ENCODE results near the gene CAPS.

The CAPS gene

GRCh38 chr19:5947435-5947834 is 33.4 kb downstream of the CAPS start:
- Histone ChIP-seq H3K9me3 (ENCODE audit: control insufficient read depth, low read length) (no peaks in the 10 kb centered on the region), H3K23ac (ENCODE audit: low read length in 2 of 2) (no peak overlapping the region), H4K8ac (ENCODE audit: low read length) (no peak overlapping the region), H2BK5ac (ENCODE audit: low read depth, low read length, poor library complexity, severe bottlenecking) (no peak overlapping the region), H3K36me3 (ENCODE audit: control insufficient read depth in 1 of 2, insufficient read depth in 2 of 2, low read depth in 1 of 2, low read length in 2 of 2) (peaks cover 24 to 50% of the 10 kb centered on the region in 2 experiments), H3K4ac (ENCODE audit: low read depth in 1 of 2, low read length in 2 of 2) (no peak overlapping the region), H3K4me3 (ENCODE audit: insufficient read depth in 1 of 2, low read depth in 1 of 2, low read length in 2 of 2) (peak overlapping the region in 1 of 2 experiments; percentile 61), H3K18ac (ENCODE audit: low read depth in 1 of 2, low read length in 2 of 2) (peak overlapping the region in 1 of 2 experiments; percentile 15), H3K27me3 (ENCODE audit: control insufficient read depth in 1 of 2, insufficient read depth in 1 of 2, low read length in 2 of 2) (no peaks in the 10 kb centered on the region), H2BK15ac (ENCODE audit: low read depth, poor library complexity, severe bottlenecking) (no peak overlapping the region), H3K14ac (ENCODE audit: low read length in 2 of 2) (no peak overlapping the region), H3K4me2 (ENCODE audit: low read length, poor library complexity, severe bottlenecking) (no peak overlapping the region), H2BK120ac (ENCODE audit: low read depth, low read length) (no peak overlapping the region), H3K79me1 (replicated peaks; ENCODE audit: low read length, poor library complexity, severe bottlenecking) (peaks cover 78% of the 10 kb centered on the region), H3K27ac (ENCODE audit: low read length, poor library complexity, severe bottlenecking) (no peak overlapping the region), H3K4me1 (ENCODE audit: control insufficient read depth, insufficient read depth, low read depth, low read length) (peaks cover 26% of the 10 kb centered on the region), H2AK5ac (ENCODE audit: low read length, severe bottlenecking) (no peak overlapping the region), H4K91ac (ENCODE audit: low read length) (no peak overlapping the region), H2AFZ (ENCODE audit: low read depth, low read length) (no peak overlapping the region), H2BK12ac (ENCODE audit: low read length in 2 of 2) (no peak overlapping the region), H3K9ac (ENCODE audit: low read length) (peak overlapping the region; percentile 84)
- DNase-seq, result peak; percentile 75
- WGBS, result 88% methylated on average over 13 of the region's 13 CpGs

- Histone ChIP-seq H3K4me2 (ENCODE audit: low read length, poor library complexity, severe bottlenecking) (no peak overlapping the region), H3K4me1 (ENCODE audit: control insufficient read depth, insufficient read depth, low read depth, low read length) (peaks cover 30% of the 10 kb centered on the region), H2BK120ac (ENCODE audit: low read depth, low read length) (no peak overlapping the region), H3K4me3 (ENCODE audit: insufficient read depth in 1 of 2, low read depth in 1 of 2, low read length in 2 of 2) (no peak overlapping the region), H3K18ac (ENCODE audit: low read depth in 1 of 2, low read length in 2 of 2) (no peak overlapping the region), H3K23ac (ENCODE audit: low read length in 2 of 2) (no peak overlapping the region), H2BK5ac (ENCODE audit: low read depth, low read length, poor library complexity, severe bottlenecking) (no peak overlapping the region), H3K79me1 (replicated peaks; ENCODE audit: low read length, poor library complexity, severe bottlenecking) (peaks cover 70% of the 10 kb centered on the region), H3K4ac (ENCODE audit: low read depth in 1 of 2, low read length in 2 of 2) (no peak overlapping the region), H3K14ac (ENCODE audit: low read length in 2 of 2) (no peak overlapping the region), H2AK5ac (ENCODE audit: low read length, severe bottlenecking) (no peak overlapping the region), H2AFZ (ENCODE audit: low read depth, low read length) (no peak overlapping the region), H2BK15ac (ENCODE audit: low read depth, poor library complexity, severe bottlenecking) (no peak overlapping the region), H3K9ac (ENCODE audit: low read length) (peak overlapping the region; percentile 19), H3K27me3 (ENCODE audit: control insufficient read depth in 1 of 2, insufficient read depth in 1 of 2, low read length in 2 of 2) (no peaks in the 10 kb centered on the region), H3K36me3 (ENCODE audit: control insufficient read depth in 1 of 2, insufficient read depth in 2 of 2, low read depth in 1 of 2, low read length in 2 of 2) (peaks cover 24 to 47% of the 10 kb centered on the region in 2 experiments), H4K91ac (ENCODE audit: low read length) (no peak overlapping the region), H4K8ac (ENCODE audit: low read length) (no peak overlapping the region), H2BK12ac (ENCODE audit: low read length in 2 of 2) (no peak overlapping the region), H3K27ac (ENCODE audit: low read length, poor library complexity, severe bottlenecking) (no peak overlapping the region), H3K9me3 (ENCODE audit: control insufficient read depth, low read length) (no peaks in the 10 kb centered on the region)
- 89% methylated on average over 12 of the region's 13 CpGs for WGBS
- DNase-seq, result no peak
These were observed 34.9 kb downstream of the CAPS start for GRCh38 chr19:5948752-5949564.

- 97% methylated on average over 13 of the region's 13 CpGs for WGBS
- H2AK5ac ChIP-seq (ENCODE audit: low read length, severe bottlenecking), result no peak overlapping the region
- no peak overlapping the region for H2BK15ac ChIP-seq (ENCODE audit: low read depth, poor library complexity, severe bottlenecking)
These were observed 35.8 kb downstream of the CAPS start for GRCh38 chr19:5949792-5950305.

GRCh38 chr19:5950741-5951140 is 36.7 kb downstream of the CAPS start:
- H3K27me3 ChIP-seq (ENCODE audit: control insufficient read depth in 1 of 2, insufficient read depth in 1 of 2, low read length in 2 of 2), result no peaks in the 10 kb centered on the region
- H2BK12ac ChIP-seq (ENCODE audit: low read length in 2 of 2), result no peak overlapping the region
- H3K9ac ChIP-seq (ENCODE audit: low read length), result no peak overlapping the region
- peaks cover 55% of the 10 kb centered on the region for H3K79me1 ChIP-seq (replicated peaks; ENCODE audit: low read length, poor library complexity, severe bottlenecking)
- no peak overlapping the region for H3K27ac ChIP-seq (ENCODE audit: low read length, poor library complexity, severe bottlenecking)
- no peak overlapping the region for H2BK120ac ChIP-seq (ENCODE audit: low read depth, low read length)
- no peak overlapping the region for H2BK5ac ChIP-seq (ENCODE audit: low read depth, low read length, poor library complexity, severe bottlenecking)
- peaks cover 19 to 39% of the 10 kb centered on the region in 2 experiments for H3K36me3 ChIP-seq (ENCODE audit: control insufficient read depth in 1 of 2, insufficient read depth in 2 of 2, low read depth in 1 of 2, low read length in 2 of 2)
- WGBS, result 91% methylated on average over 3 of the region's 3 CpGs
- H3K18ac ChIP-seq (ENCODE audit: low read depth in 1 of 2, low read length in 2 of 2), result no peak overlapping the region
- H3K14ac ChIP-seq (ENCODE audit: low read length in 2 of 2), result no peak overlapping the region
- no peak overlapping the region for H4K91ac ChIP-seq (ENCODE audit: low read length)
- no peak overlapping the region for H3K4me2 ChIP-seq (ENCODE audit: low read length, poor library complexity, severe bottlenecking)
- no peak overlapping the region for H3K23ac ChIP-seq (ENCODE audit: low read length in 2 of 2)
- DNase-seq, result no peak
- no peak overlapping the region for H4K8ac ChIP-seq (ENCODE audit: low read length)
- no peak overlapping the region for H2AK5ac ChIP-seq (ENCODE audit: low read length, severe bottlenecking)
- H3K4me3 ChIP-seq (ENCODE audit: insufficient read depth in 1 of 2, low read depth in 1 of 2, low read length in 2 of 2), result no peak overlapping the region
- H2AFZ ChIP-seq (ENCODE audit: low read depth, low read length), result no peak overlapping the region
- no peaks in the 10 kb centered on the region for H3K9me3 ChIP-seq (ENCODE audit: control insufficient read depth, low read length)
- peaks cover 34% of the 10 kb centered on the region for H3K4me1 ChIP-seq (ENCODE audit: control insufficient read depth, insufficient read depth, low read depth, low read length)
- no peak overlapping the region for H3K4ac ChIP-seq (ENCODE audit: low read depth in 1 of 2, low read length in 2 of 2)
- H2BK15ac ChIP-seq (ENCODE audit: low read depth, poor library complexity, severe bottlenecking), result no peak overlapping the region

More at GRCh38 chr19:5949792-5950305, 35.8 kb downstream of the CAPS start:
- H3K4me2 ChIP-seq (ENCODE audit: low read length, poor library complexity, severe bottlenecking), result no peak overlapping the region
- H2BK12ac ChIP-seq (ENCODE audit: low read length in 2 of 2), result no peak overlapping the region
- no peak overlapping the region for H3K27ac ChIP-seq (ENCODE audit: low read length, poor library complexity, severe bottlenecking)
- H3K4me3 ChIP-seq (ENCODE audit: insufficient read depth in 1 of 2, low read depth in 1 of 2, low read length in 2 of 2), result no peak overlapping the region
- no peak overlapping the region for H3K18ac ChIP-seq (ENCODE audit: low read depth in 1 of 2, low read length in 2 of 2)
- no peak overlapping the region for H4K8ac ChIP-seq (ENCODE audit: low read length)
- H3K79me1 ChIP-seq (replicated peaks; ENCODE audit: low read length, poor library complexity, severe bottlenecking), result peaks cover 63% of the 10 kb centered on the region
- H3K27me3 ChIP-seq (ENCODE audit: control insufficient read depth in 1 of 2, insufficient read depth in 1 of 2, low read length in 2 of 2), result no peaks in the 10 kb centered on the region
- no peak overlapping the region for H4K91ac ChIP-seq (ENCODE audit: low read length)
- no peak overlapping the region for H2BK5ac ChIP-seq (ENCODE audit: low read depth, low read length, poor library complexity, severe bottlenecking)
- H3K9me3 ChIP-seq (ENCODE audit: control insufficient read depth, low read length), result no peaks in the 10 kb centered on the region
- no peak for DNase-seq
- no peak overlapping the region for H3K23ac ChIP-seq (ENCODE audit: low read length in 2 of 2)
- H3K36me3 ChIP-seq (ENCODE audit: control insufficient read depth in 1 of 2, insufficient read depth in 2 of 2, low read depth in 1 of 2, low read length in 2 of 2), result peaks cover 24 to 41% of the 10 kb centered on the region in 2 experiments
- H3K14ac ChIP-seq (ENCODE audit: low read length in 2 of 2), result no peak overlapping the region
- peaks cover 32% of the 10 kb centered on the region for H3K4me1 ChIP-seq (ENCODE audit: control insufficient read depth, insufficient read depth, low read depth, low read length)
- no peak overlapping the region for H2AFZ ChIP-seq (ENCODE audit: low read depth, low read length)
- no peak overlapping the region for H2BK120ac ChIP-seq (ENCODE audit: low read depth, low read length)
- no peak overlapping the region for H3K9ac ChIP-seq (ENCODE audit: low read length)
- no peak overlapping the region for H3K4ac ChIP-seq (ENCODE audit: low read depth in 1 of 2, low read length in 2 of 2)
